GM19099 (cell line): Measurements from ENCODE around the gene GAB1.

ENCODE experiments used
- POLR2A ChIP-seq: IDR thresholded peaks from 3 replicates; pipeline ENCODE4 v1.6.1; 2011; ENCODE audit warnings: low read depth; ENCODE audit not compliant: insufficient read length; ENCODE audit errors: extremely low read depth

The GAB1 gene

DNA sequence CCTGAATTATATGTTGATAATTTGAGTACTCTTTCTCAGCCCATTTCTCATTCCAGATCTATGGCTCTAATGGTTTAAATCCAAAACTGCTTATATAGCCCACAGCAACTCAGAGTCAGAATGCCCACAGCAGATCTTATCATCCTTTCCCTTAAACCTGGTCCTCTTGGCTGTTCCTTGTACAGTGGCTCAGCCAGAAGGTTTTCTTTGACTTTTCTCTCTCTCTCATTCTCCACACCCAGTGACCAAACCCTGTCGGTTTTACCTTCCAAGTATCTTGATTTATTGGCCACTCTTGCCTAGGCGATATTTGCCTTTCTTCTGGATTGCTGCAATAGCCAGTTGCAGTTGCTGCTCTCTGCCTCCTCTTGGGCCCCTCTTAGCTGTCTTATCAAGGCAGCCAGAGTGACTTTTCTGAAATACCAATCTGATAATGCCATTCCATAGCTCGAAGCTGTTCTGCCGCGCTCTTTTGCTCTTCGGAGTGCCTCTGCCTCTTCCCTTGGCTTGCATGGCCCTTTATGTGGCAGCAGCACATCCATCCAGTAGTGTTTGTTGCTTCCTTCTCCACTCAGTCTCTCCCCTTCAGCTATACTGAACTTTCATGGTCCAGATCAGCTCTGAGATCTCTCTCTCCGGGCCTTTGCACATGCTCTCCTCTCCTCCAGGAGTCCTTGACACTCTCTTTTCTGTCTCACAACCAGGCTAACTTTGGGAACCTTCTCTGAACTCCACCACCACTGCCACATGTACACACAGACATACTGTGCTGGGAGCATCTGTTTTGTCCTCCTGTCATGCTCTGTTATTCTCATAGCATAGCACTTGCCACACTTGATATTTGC, 11.8 kb downstream of the GAB1 start:
- no peak for TF ChIP-seq POLR2A

DNA sequence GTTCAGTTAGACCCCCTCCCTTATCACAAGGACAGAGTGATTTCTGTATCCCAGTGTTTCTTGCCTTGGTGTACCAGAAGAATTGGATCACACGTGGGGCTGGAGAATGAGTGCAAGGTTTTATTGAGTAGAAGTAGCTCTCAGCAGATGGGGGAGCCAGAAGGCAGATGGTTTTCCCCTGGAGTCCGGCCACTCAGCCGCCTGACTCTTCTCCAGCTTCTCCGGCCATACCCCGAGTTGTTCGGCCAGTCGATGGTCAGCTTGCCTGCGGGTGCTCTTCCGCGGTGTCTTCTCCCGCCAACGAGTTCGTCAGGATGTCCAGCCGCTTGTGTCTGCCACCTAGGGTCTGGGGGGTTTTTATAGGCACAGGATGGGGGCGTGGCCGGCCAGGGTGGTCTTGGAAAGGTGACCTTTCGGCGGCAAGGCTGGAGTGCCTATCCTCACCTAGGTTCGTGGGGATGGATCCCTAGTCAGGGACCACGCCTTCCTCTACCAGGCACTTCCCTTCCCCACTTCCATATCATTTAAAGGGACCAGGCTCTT, 14.5 kb downstream of the GAB1 start:
- TF ChIP-seq POLR2A: no peak

DNA sequence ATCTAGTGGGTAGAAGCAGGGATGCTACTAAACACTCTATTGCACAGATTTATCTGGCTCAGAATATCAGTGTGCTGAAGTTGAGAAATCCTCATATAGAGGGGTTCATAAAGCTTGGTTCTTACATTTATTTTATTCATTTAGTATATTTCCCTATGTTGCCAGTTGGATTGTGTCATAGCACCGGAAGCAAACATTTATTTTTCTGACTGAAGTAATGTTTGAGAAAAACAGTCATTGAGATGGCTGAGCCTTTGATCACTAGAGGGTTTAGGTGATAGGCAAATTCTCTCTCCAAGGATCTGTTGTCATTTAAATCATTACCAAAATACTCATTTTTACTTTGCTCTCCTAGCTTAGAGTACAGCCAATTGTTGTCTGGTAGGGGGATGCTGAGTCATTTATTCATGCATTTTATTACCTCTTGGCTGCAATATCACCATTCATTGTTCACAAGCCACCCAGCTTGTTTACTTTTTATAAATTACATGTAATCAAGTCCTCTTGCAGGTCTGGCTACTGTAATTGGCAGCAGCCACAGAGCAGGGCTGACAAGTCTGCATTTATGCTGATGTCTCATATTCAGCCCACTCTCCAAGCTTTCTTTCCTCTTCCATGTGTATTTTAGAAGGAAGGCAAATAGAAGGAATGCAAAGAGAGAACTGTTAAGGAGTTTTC, 15.2 kb downstream of the GAB1 start:
- TF ChIP-seq POLR2A: no peak

DNA sequence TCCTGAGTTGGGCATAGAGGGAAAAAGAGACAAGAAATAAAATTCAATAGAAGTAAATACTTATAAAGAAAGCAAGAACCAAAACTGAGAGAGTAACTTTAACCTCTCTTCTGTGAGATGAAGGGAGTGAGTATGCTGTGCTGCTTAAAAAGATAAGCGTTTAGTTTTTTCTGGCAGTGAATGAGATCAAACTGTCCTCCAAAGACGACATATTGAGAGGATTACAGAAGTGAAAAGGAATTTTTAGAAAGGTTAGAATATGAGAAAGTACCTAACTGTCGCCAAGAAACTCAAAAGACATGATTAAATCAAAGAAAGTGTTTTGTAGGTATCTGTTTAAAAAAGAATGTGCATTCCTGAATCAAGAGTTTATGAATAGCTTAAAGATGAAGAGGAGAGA, 16.0 kb downstream of the GAB1 start:
- no peak for TF ChIP-seq POLR2A

DNA sequence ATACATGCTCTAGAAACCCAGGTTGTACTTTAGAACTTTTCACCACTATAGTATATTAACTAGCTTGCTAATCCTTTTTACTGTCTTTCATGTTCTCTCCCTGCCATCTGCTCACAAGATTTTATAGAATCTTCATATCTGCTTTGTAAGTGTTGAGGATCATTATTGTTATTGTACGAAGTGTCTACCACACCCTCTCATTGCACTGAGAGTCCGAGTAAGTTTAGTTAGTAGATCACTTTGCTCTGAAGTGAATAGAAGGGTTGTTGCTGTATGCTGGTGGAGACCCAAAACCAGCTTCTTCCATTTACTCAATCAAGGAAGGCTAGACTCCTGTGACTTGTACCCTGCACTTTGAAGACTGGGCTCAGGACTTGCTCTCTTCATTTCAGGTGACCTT, 17.1 kb downstream of the GAB1 start:
- TF ChIP-seq POLR2A: no peak

DNA sequence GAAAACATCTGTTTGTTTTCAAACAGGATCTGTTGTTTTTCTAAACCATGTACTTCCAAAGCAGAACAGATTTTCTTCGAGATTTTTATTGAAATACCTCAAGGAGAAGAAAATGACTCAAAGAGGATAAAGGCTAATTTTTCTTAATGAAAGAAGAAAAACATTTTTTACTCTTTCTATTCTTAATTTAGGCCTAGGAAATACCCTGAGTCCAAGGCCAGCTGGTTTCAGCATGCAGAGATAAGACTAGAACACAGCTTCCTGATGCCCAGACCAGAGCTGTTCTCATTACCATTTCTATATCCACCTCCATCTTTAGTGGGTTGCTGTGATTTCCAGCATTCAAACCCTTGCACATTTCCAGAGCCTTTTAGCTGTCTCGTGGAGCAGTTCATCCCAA, 18.3 kb downstream of the GAB1 start:
- TF ChIP-seq POLR2A: no peak

DNA sequence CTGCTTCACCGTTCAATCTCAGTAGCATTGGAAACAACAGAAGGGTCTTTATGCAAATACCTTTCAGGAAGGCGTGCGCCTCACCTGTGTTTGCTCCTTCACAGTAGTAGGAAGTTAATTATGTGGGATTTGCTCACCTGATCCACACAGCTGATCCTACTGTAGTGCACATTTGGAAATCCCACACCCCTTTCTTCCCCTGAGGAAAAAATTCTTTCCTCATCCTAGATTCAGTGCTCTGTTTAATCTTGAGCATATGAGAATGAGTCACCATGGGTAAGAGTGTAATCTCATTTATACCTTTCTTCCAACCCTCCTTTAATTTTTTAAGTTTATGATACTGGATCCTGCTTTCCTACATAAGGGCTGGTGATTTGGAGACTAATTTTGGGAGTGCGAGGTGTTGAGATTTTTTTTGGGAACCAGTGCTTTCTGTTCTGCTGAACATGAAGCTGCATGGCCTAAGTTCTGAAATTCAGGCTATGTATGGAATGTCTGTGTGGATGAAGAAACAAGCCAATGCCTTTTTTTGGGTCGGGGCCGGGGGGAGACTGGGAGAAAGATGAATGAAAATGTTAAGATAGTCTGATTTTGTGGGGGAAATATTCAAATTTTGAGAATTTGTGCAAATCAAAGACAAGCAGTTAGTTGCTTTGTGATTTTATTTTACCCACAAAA, 19.0 kb downstream of the GAB1 start:
- no peak for TF ChIP-seq POLR2A

DNA sequence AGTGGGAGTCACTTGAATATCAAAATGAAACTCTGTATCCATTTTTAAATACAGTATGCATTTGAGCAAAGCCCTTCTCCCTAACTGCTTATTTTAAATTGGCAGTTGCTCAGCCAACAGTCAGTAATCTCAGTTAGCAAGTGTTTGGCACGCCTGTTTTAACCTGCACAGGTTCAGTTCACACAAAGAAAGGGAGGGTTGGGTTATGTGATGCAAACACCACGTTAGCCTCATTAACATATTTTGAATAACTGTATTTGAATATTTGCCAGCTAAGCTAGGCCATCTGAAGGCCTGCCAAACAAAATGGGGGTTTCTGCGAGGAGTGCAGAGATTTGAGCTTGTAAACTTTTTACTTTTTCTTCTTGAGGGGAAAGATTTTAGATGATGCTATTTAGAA, 19.8 kb downstream of the GAB1 start:
- no peak for TF ChIP-seq POLR2A

DNA sequence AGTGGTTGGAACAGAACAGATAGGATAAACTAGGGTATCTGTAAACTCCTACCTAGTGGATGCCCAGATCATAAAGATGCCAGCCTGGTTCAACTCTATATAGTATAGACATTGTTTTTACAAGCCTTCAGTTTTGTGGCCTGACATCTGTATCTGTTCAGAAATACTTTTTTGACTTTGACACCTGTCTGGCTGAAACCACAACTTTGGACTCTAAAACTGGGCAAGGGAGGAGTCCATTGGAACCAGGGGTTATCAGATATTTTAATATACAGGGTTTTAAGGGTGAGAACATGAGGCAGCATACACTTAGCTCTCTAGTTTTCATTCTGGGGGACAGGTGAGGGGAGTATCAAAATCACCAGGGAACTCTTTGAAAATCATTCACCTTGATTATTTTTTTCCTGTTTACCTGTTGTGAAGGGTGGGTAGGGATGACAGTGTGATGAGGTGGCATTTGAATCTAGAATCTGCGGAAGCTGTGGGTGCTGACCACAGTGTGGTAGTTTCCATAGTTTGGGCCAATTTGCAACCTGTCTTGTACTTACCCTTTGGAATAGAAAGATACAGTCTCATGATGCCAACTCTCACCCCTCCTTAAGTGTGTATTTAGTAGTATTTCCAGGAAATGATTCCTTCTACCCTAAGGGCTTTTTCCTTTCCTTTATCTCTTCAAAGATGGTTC, 20.6 kb downstream of the GAB1 start:
- no peak for TF ChIP-seq POLR2A

DNA sequence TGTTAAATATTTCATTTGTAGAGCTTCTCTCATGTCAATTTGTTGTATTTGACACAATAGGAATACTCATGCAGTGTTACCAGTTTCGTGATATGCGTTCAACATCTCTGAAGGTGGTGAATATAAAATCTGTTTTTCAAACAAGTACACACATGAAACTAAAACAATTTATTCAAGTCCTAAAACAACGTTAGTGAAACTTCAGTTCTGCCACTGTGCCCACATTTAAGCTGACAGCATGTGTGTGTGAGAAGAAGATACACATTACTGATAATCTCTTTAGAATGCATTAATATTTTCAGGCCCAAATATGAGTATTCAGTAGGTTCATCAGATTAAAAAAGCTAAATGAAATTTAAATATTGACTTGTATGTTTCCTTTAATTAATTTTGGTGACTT, 21.7 kb downstream of the GAB1 start:
- TF ChIP-seq POLR2A: no peak

DNA sequence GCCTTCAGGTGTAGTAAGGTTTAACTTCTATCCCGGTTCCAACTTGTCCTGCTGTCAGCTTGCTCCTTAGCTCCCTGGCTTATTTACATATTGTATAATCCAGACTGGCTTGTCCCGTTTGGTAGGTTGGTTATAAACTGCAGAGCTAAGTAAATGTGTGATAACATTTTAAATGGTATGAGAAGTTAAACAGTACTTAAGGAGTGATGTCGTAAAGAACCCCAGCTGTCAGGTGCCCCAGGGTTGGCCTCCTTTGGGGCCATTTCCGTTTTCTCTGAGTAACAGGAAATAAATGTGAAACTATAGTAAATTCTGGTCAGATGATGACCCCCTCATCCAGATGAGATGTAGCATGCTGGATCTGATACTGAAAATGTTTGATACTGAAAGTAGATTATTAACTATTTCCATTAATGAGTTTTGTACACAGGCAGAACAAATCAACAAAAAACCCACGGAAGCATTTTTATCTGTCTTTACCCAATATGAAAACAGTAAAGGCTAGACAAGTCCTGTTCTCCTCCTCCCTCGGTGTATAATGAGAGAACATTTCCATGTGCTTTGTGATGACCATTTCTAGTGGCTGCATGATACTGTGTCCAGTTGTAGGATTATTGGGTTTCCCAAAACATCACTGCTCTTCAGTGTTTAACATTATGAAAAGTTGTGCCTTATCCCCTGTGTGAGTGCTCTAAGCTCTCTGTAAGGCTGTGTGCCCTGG, 22.4 kb downstream of the GAB1 start:
- no peak for TF ChIP-seq POLR2A

DNA sequence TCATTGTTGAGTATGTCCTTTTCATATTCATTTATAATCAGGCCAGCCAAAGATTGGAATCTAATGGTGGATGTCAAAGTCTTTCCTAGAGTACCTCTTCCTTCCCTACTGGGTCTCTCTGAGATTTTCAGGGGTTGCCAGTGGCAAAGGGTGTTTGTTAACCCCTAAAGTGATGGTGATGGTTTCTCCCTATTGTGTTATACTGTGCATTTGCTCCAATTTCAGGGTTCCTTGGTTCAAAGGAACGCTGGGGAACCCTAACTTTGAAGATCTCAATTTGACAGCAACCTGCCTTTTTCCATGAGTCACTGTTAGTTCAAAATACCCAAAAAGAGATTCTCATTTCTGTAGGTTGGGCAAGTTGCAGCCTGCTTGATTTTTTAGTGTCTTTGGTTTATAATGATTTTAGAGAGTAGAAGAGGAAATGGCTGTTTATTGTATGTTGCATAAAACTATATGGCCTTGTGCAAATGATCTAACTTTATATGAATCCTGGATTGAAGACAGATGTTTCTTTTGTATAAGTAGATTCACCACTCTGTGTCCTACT, 23.0 kb downstream of the GAB1 start:
- TF ChIP-seq POLR2A: no peak

DNA sequence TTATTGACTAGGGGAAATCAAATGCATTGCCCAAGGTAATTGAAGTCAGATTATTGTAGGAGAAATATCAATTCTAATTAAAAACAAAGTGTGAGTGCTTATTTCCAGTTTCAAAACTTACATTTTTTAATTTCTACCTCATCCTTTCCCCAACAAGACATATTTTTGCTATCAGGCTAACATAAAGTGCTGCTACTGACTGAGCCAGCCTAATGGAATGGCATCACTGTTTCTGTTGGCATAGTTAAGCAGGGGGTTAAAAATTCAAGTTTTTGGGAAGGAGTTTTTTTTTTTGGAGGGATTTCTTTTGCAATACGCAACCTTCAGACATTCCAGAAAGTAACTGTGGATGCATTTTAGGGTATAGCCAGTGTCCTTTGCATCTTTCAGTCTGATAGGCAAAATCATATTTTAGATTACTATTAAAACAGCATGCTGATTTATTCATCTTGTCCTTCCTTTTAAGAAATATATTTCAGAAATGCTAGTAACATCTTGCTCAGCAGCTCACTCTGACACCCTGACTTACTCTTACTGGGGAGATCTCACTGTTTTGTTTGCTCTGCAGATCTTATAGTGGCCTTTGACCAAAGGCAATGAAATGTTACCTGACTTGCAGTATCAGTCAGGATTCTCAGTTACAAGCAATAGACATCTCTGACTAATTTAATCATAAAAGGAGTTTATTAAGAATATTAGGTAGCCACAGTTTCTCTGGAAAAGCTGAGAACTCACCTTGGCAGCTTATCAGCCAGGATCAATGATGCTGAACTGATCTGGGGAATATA, 24.4 kb downstream of the GAB1 start:
- TF ChIP-seq POLR2A: no peak

DNA sequence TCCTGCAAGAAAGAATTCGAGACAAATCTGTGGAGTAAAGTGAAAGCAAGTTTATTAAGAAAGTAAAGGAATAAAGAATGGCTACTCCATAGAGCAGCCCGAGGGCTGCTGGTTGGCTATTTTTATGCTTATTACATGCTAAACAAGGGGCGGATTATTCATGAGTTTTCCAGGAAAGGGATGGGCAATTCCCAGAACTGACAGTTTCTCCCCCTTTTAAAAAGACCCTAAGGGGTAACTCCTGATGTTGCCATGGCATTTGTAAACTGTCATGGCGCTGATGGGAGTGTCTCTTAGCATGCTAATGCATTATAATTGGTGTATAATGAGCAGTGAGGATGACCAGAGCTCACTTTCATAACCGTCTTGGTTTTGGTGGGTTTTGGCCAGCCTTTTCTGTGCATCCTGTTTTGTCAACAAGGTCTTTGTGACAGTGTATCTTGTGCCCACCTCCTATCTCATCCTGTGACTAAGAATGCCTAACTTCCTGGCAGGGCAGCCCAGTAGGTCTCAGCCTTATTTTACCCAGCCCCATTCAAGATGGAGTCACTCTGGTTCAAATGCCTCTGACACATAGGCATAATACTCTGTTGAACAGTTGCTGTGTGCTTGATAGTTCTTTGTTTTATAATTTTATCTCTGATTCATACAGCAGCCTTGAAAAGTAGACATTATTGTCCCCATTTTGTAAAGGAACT, 25.8 kb downstream of the GAB1 start:
- no peak for TF ChIP-seq POLR2A
